SK-N-SH (cell line): ENCODE results near the gene VAMP2. TPM values are rescaled to one million over a fixed set of nuclear protein-coding genes. Genes with fewer than 3 reads are reported as not detected.

Experiments used
- CTCF ChIA-PET: fragments of 300-600, 350-600 bp; formaldehyde crosslinking; extraction: SDS; loops from one replicate; lab custom pipeline; 2021; lab: Yijun Ruan, JAX
- POLR2A ChIA-PET: fragments of 350-600 bp; sonication (Branson Sonifier 250); formaldehyde crosslinking; extraction: SDS; loops from one replicate; lab custom pipeline; 2020; ENCODE audit warnings: antibody characterized with exemption, inconsistent platforms; lab: Yijun Ruan, JAX
- DNase-seq: peaks from one replicate; pipeline ENCODE4 v3.0.0; 2012
- H2AFZ ChIP-seq: fragments of 200-600 bp; sonication (generic); 2 replicates; pipeline ENCODE4 v1.8.1; 2016; ENCODE audit warnings: antibody characterized with exemption, mild to moderate bottlenecking, low read depth
- H3F3A ChIP-seq: fragments of 200-600 bp; sonication (generic); replicated peaks from 2 replicates; pipeline ENCODE3; 2016; ENCODE audit warnings: antibody characterized with exemption, mild to moderate bottlenecking; ENCODE audit not compliant: insufficient read depth
- H3K27ac ChIP-seq, 2 experiments: fragments of 200-500 bp in 1 of 2; fragments of 200-600 bp in 1 of 2; sonication (Bioruptor generic) in 1 of 2; sonication (generic), shearing (Covaris generic) in 1 of 2; 2 replicates each; pipeline versions ENCODE4 v1.5.1 to v1.6.1; 2014 to 2016; ENCODE audit warnings: low read depth in 2 of 2, inconsistent platforms in 1 of 2, low read length in 1 of 2, mild to moderate bottlenecking in 1 of 2, mixed read lengths in 1 of 2
- H3K27me3 ChIP-seq: fragments of 200-600 bp; sonication (generic), shearing (Covaris generic); 2 replicates; pipeline ENCODE4 v1.6.1; 2016; ENCODE audit warnings: mixed run types; ENCODE audit not compliant: insufficient read depth
- H3K36me3 ChIP-seq, 2 experiments: fragments of 200-500 bp in 1 of 2; fragments of 200-600 bp in 1 of 2; sonication (Bioruptor generic) in 1 of 2; sonication (generic) in 1 of 2; replicated peaks in 1 of 2; 2 replicates each; pipeline versions ENCODE3 to v1.5.1; 2014 to 2016; ENCODE audit warnings: low read length in 1 of 2, mild to moderate bottlenecking in 1 of 2; ENCODE audit not compliant: insufficient read depth in 2 of 2, control insufficient read depth in 1 of 2
- H3K4me1 ChIP-seq, 2 experiments: fragments of 200-500 bp in 1 of 2; fragments of 200-600 bp in 1 of 2; sonication (Bioruptor generic) in 1 of 2; sonication (generic), shearing (Covaris generic) in 1 of 2; 2 replicates each; pipeline versions ENCODE4 v1.5.1 to v1.6.1; 2014 to 2016; ENCODE audit warnings: low read depth in 1 of 2, low read length in 1 of 2, mixed run types in 1 of 2; ENCODE audit not compliant: insufficient read depth in 2 of 2, control insufficient read depth in 1 of 2
- H3K4me2 ChIP-seq: fragments of 200-600 bp; sonication (generic), shearing (Covaris generic); 2 replicates; pipeline ENCODE4 v1.6.1; 2017; ENCODE audit warnings: mixed run types
- H3K4me3 ChIP-seq, 2 experiments: fragments of 200-500 bp in 1 of 2; fragments of 200-600 bp in 1 of 2; sonication (Bioruptor generic) in 1 of 2; sonication (generic), shearing (Covaris generic) in 1 of 2; 2 replicates each; pipeline versions ENCODE4 v1.5.1 to v1.8.1; 2014 to 2016; ENCODE audit warnings: low read depth in 2 of 2, inconsistent platforms in 1 of 2, low read length in 1 of 2, mild to moderate bottlenecking in 1 of 2, mixed read lengths in 1 of 2, moderate library complexity in 1 of 2
- H3K79me2 ChIP-seq: fragments of 200-600 bp; sonication (generic); 2 replicates; pipeline ENCODE4 v1.8.1; 2017; ENCODE audit warnings: mild to moderate bottlenecking; ENCODE audit not compliant: insufficient read depth
- H3K9ac ChIP-seq: fragments of 200-600 bp; sonication (generic); 2 replicates; pipeline ENCODE4 v1.6.1; 2017; ENCODE audit warnings: mixed run types
- H3K9me2 ChIP-seq: fragments of 200-600 bp; sonication (generic); 2 replicates; pipeline ENCODE4 v1.6.1; 2017; ENCODE audit warnings: mixed run types
- H3K9me3 ChIP-seq: fragments of 200-600 bp; sonication (generic); 2 replicates; pipeline ENCODE4 v1.6.1; 2017; ENCODE audit warnings: mixed run types, mild to moderate bottlenecking, moderate library complexity
- H4K20me1 ChIP-seq: fragments of 200-600 bp; sonication (generic); 2 replicates; pipeline ENCODE4 v1.6.1; 2017; ENCODE audit warnings: mild to moderate bottlenecking, mixed run types; ENCODE audit not compliant: insufficient read depth
- CHD2 ChIP-seq: fragments of 150-350 bp; IDR thresholded peaks from 2 replicates; pipeline ENCODE4 v1.6.1; 2018; ENCODE audit warnings: low read length; ENCODE audit not compliant: partially characterized antibody
- CTCF ChIP-seq: fragments of 200-600 bp; sonication (generic); IDR thresholded peaks from 2 replicates; pipeline ENCODE4 v1.6.1; 2017; ENCODE audit warnings: antibody characterized with exemption, mild to moderate bottlenecking, moderate library complexity
- ELF1 ChIP-seq: IDR thresholded peaks from 2 replicates; pipeline ENCODE4 v1.4.0; 2012
- EZH2phosphoT487 ChIP-seq: fragments of 200-600 bp; sonication (generic); IDR thresholded peaks from 2 replicates; pipeline ENCODE4 v1.6.1; 2017; ENCODE audit warnings: low read depth, mixed run types, mild to moderate bottlenecking, antibody characterized with exemption, moderate library complexity, borderline replicate concordance
- FOSL2 ChIP-seq: IDR thresholded peaks from 2 replicates; pipeline ENCODE4 v1.4.0; 2012; ENCODE audit warnings: low read depth, mild to moderate bottlenecking, moderate library complexity, borderline replicate concordance
- FOXJ3 ChIP-seq: sonication (generic); formaldehyde crosslinking; IDR thresholded peaks from 2 replicates; pipeline ENCODE4 v1.5.1; 2020; ENCODE audit warnings: mild to moderate bottlenecking, missing genetic modification reagents
- FOXM1 ChIP-seq: IDR thresholded peaks from 2 replicates; pipeline ENCODE4 v1.4.0; 2012; ENCODE audit warnings: low read depth, mild to moderate bottlenecking
- GATA2 ChIP-seq: sonication (generic); formaldehyde crosslinking; IDR thresholded peaks from 2 replicates; pipeline ENCODE4 v1.5.0; 2020; ENCODE audit warnings: mild to moderate bottlenecking, missing genetic modification reagents
- IRF3 ChIP-seq: fragments of 150-350 bp; IDR thresholded peaks from 2 replicates; pipeline ENCODE4 v1.6.1; 2016; ENCODE audit warnings: mild to moderate bottlenecking, low read depth, low read length
- MAX ChIP-seq: IDR thresholded peaks from 2 replicates; pipeline ENCODE4 v1.4.0; 2012; ENCODE audit warnings: low read depth
- MEF2A ChIP-seq: IDR thresholded peaks from 2 replicates; pipeline ENCODE4 v1.4.0; 2012; ENCODE audit warnings: low read depth, borderline replicate concordance
- MXI1 ChIP-seq: IDR thresholded peaks from 2 replicates; pipeline ENCODE4 v1.6.1; 2012; ENCODE audit warnings: mild to moderate bottlenecking, low read depth, low read length, improper control_type of control experiment
- NRF1 ChIP-seq: IDR thresholded peaks from 2 replicates; pipeline ENCODE4 v1.6.1; 2012; ENCODE audit warnings: low read depth, mild to moderate bottlenecking, low read length
- PBX3 ChIP-seq: IDR thresholded peaks from 2 replicates; pipeline ENCODE4; 2012
- REST ChIP-seq: IDR thresholded peaks from 2 replicates; pipeline ENCODE4 v1.6.1; 2012; ENCODE audit warnings: mild to moderate bottlenecking, low read depth, low read length, moderate library complexity
- RXRA ChIP-seq: IDR thresholded peaks from 2 replicates; pipeline ENCODE4 v1.4.0; 2012; ENCODE audit warnings: low read depth, mild to moderate bottlenecking, borderline replicate concordance
- SIN3A ChIP-seq: IDR thresholded peaks from 2 replicates; pipeline ENCODE4 v1.6.1; 2012; ENCODE audit warnings: low read depth, mild to moderate bottlenecking, low read length, moderate library complexity, borderline replicate concordance
- SMC3 ChIP-seq: IDR thresholded peaks from 2 replicates; pipeline ENCODE4 v1.6.1; 2012; ENCODE audit warnings: low read depth, low read length, improper control_type of control experiment
- TEAD4 ChIP-seq: IDR thresholded peaks from 2 replicates; pipeline ENCODE4 v1.4.0; 2012; ENCODE audit warnings: mild to moderate bottlenecking, borderline replicate concordance; ENCODE audit not compliant: insufficient read depth
- USF1 ChIP-seq: IDR thresholded peaks from 2 replicates; pipeline ENCODE4 v1.4.0; 2012; ENCODE audit warnings: low read depth, borderline replicate concordance
- YY1 ChIP-seq: IDR thresholded peaks from 2 replicates; pipeline ENCODE4 v1.4.0; 2012; ENCODE audit warnings: low read depth, mild to moderate bottlenecking
- WGBS: methylation state at CpG from one replicate; pipeline ENCODE4 v1.1.6; 2017; ENCODE audit warnings: low lambda C conversion rate; 5-methylcytosine and 5-hydroxymethylcytosine counted together
- polyA plus RNA-seq, 3 experiments: library from polyadenylated mRNA; depleted of rRNA; stranded (reverse); fragments of >200 nt; gene quantifications; 2 replicates each; pipeline ENCODE4 v1.2.3, GENCODE V29; 2012

VAMP2 gene
- polyA plus RNA-seq, 1 of the 3 experiments (the other 2 are of a cell fraction) = 42.0 TPM

- no peak for TF ChIP-seq IRF3
- TF ChIP-seq RXRA = no peak
- no peak for TF ChIP-seq MEF2A
- no peak for TF ChIP-seq CHD2
- no peak for TF ChIP-seq MAX
These were observed 27.8 kb upstream of the VAMP2 start (continued) for GRCh38 chr17:8190506-8190905.

- POLR2A ChIA-PET = interaction anchor here (0.6 to 4.4 kb wide), 8 partner anchors 10 to 38 kb away, joined by 3 to 33 read pairs (median 5); partner anchors contain the start of genes AURKB and PER1
- H3K4me3 ChIP-seq = peak within 1 kb of the TSS; percentile 79 to 86
- H3K36me3 ChIP-seq = no peaks in the 10 kb centered on the region
- peak within 1 kb of the TSS; percentile 85 for H3K9ac ChIP-seq
- CTCF ChIA-PET = interaction anchor here (0.8 to 5.5 kb wide), 9 partner anchors 11 to 129 kb away, joined by 3 to 55 read pairs (median 4); partner anchors contain the start of gene ALOXE3
- H3K79me2 ChIP-seq = peaks cover 18% of the 10 kb centered on the region; the same call in 1 of the 2 replicates
- no peaks in the 10 kb centered on the region for H3K9me2 ChIP-seq
- H3K4me1 ChIP-seq = peaks cover 9 to 33% of the 10 kb centered on the region in 2 experiments; a peak in 3 of 4 replicates
- peak within 1 kb of the TSS; percentile 93 for H3K4me2 ChIP-seq
- WGBS = under 1% methylated on average over 25 of the region's 70 CpGs
- DNase-seq = peak; percentile 86
- H3K27me3 ChIP-seq = no peaks in the 10 kb centered on the region
- peak within 1 kb of the TSS; percentile 79 to 80 for H3K27ac ChIP-seq
- peaks cover 13% of the 10 kb centered on the region for H4K20me1 ChIP-seq
- peak within 1 kb of the TSS; percentile 79 for H2AFZ ChIP-seq
- peaks cover 43% of the 10 kb centered on the region for H3F3A ChIP-seq
- no peaks in the 10 kb centered on the region for H3K9me3 ChIP-seq
- peak; percentile 23 for TF ChIP-seq CTCF
- TF ChIP-seq FOXM1 = no peak
- TF ChIP-seq MXI1 = peak; percentile 94
- TF ChIP-seq EZH2phosphoT487 = no peak
- TF ChIP-seq TEAD4 = no peak
- TF ChIP-seq SIN3A = 0 out of 2 replicates have a peak, but pooled peaks have one; percentile 50
- TF ChIP-seq NRF1 = no peak
- no peak for TF ChIP-seq GATA2 (CRISPR knock-in tag)
- TF ChIP-seq SMC3 = no peak
- peak; percentile 66 for TF ChIP-seq CHD2
- TF ChIP-seq PBX3 = peak; percentile 77
- TF ChIP-seq FOXJ3 (CRISPR knock-in tag) = no peak
- no peak for TF ChIP-seq MEF2A
- no peak for TF ChIP-seq FOSL2
- TF ChIP-seq YY1 = no peak
- peak; percentile 88; the same call in 1 of the 2 replicates for TF ChIP-seq USF1
- peak; percentile 94 for TF ChIP-seq ELF1
- TF ChIP-seq REST = no peak
These were observed 27.1 kb upstream of the VAMP2 start, which contains the start of gene BORCS6 for GRCh38 chr17:8189711-8190477. Gene BORCS6 (minus strand): TSS chr17:8190180. CDS start chr17:8190140, 40 bp downstream.
